Heart left ventricle (tissue), 16 donors: Measurements from ENCODE around the gene SNCG. TPM values are rescaled to one million over a fixed set of nuclear protein-coding genes. Genes with fewer than 3 reads are reported as not detected.
"Not testable (repeated sequence)": the region's sequence is repeated elsewhere in the genome, so short reads cannot be mapped to it uniquely, and the experiment has no call there.

Experiments used
- ATAC-seq, 4 donors: fragments of 200-7000 bp; cut with Tn5 transposase; one replicate each; pipeline ENCODE4 v1.9.1; 2020 to 2022; ENCODE audit warnings: moderate library complexity in 4 of 4, mild to moderate bottlenecking in 3 of 4, moderate number of reproducible peaks in 1 of 4
- DNase-seq, 5 donors: peaks; one replicate each; pipeline ENCODE4 v3.0.0-alpha.2; 2020
- H3K27ac ChIP-seq, 12 donors: fragments of 200-600 bp; sonication (generic) in 4 of 12; one replicate each; pipeline versions ENCODE4 v1.5.0 to v1.8.0; 2016 to 2022; ENCODE audit warnings: mild to moderate bottlenecking in 2 of 12
- H3K27me3 ChIP-seq, 9 donors: fragments of 200-600 bp; sonication (generic) in 2 of 9; one replicate each; pipeline versions ENCODE4 v1.5.1 to v1.8.0; 2016 to 2022; ENCODE audit warnings: mild to moderate bottlenecking in 3 of 9
- H3K36me3 ChIP-seq, 9 donors: fragments of 200-600 bp; sonication (generic) in 2 of 9; one replicate each; pipeline versions ENCODE4 v1.5.0 to v1.8.0; 2018 to 2022; ENCODE audit warnings: mild to moderate bottlenecking in 2 of 9
- H3K4me1 ChIP-seq, 12 donors: fragments of 200-600 bp; sonication (generic) in 4 of 12; one replicate each; pipeline versions ENCODE4 v1.5.0 to v1.8.0; 2016 to 2022; ENCODE audit warnings: mild to moderate bottlenecking in 3 of 12
- H3K4me3 ChIP-seq, 12 donors: fragments of 200-600 bp; sonication (generic) in 4 of 12; one replicate each; pipeline versions ENCODE4 v1.5.0 to v1.8.0; 2017 to 2022; ENCODE audit warnings: mild to moderate bottlenecking in 9 of 12, moderate library complexity in 4 of 12
- H3K9me3 ChIP-seq, 12 donors: fragments of 200-600 bp; sonication (generic) in 4 of 12; one replicate each; pipeline versions ENCODE4 v1.5.0 to v1.8.0; 2016 to 2022; ENCODE audit warnings: mild to moderate bottlenecking in 1 of 12
- CTCF ChIP-seq, 12 donors: fragments of 200-600 bp; sonication (generic) in 4 of 12; IDR thresholded peaks; one replicate each; pipeline versions ENCODE4 v1.5.0 to v1.8.0; 2018 to 2022; ENCODE audit warnings: antibody characterized with exemption in 12 of 12, mild to moderate bottlenecking in 5 of 12
- POLR2A ChIP-seq, 2 donors: fragments of 450-650 bp; IDR thresholded peaks; one replicate each; pipeline ENCODE4 v1.6.1; 2017; ENCODE audit warnings: antibody characterized with exemption in 2 of 2, mild to moderate bottlenecking in 2 of 2, moderate library complexity in 2 of 2
- WGBS, 4 donors: extraction: QIAGEN DNeasy Blood & Tissue Kit in 2 of 4; methylation state at CpG; one replicate each; pipeline versions ENCODE4 v1.1.5 to v1.1.7; 2013 to 2018; 5-methylcytosine and 5-hydroxymethylcytosine counted together
- intact Hi-C, 10 donors: fragments of 100-400 bp; cut with DNase I; formaldehyde crosslinking; loops; one replicate each; pipeline versions ENCODE4 v1.11.1 to v1.14.2; 2022
- polyA plus RNA-seq, 2 donors: library from polyadenylated mRNA; stranded (reverse); fragments of 200-250 nt; gene quantifications; one replicate each; pipeline ENCODE4 v1.2.3, GENCODE V29; 2013
- total RNA-seq, 9 donors: library from RNA; depleted of rRNA in 2 of 9; stranded (reverse); fragments of >200 nt in 2 of 9; fragmentation: NEBNext Ultra II Directional in 3 of 9; extraction: Animal tissue kit (Norgen Biotek cat#: 25700) in 3 of 9; gene quantifications; one replicate each; pipeline versions ENCODE4 v1.1.0 to v1.2.4, GENCODE V29; 2016 to 2023
- donor health status: ischemic (EF 13 %, LVEDD 7.1; RV severe dilation, severe dysfunction).
- donor health status: healthy with polysubstance abuse.
- donor health status: DM: no; HTN: yes; CAD: no.
- donor health status: DM: no; HTN: no; CAD: no.
- donor health status: ischemic (EF 25% LVEDD 6.9; RV normal size, moderate dysfunction).
- donor health status: ischemic (EF 25% LVEDD 5.7; RV mildly dilated, moderate dysfunction).
- donor health status: healthy.
- donor health status: DM: yes; HTN: yes; CAD: no.
- donor health status: ischemic (EF 35%, LVEDD 5.7; RV mildly dilated, moderate dysfunction).
- donor health status: nonischemic (EF 11% LVEDD 7.7; RV severe dilation, severe dysfunction).
- donor health status: DM: yes; HTN: yes; CAD: no.
- donor health status: PGD.
- donor health status: ischemic (EF 29% LVEDD 5.4; RV normal size, mild dysfunction).
- donor health status: nonischemic (EF 23%, LVEDD 6.1; RV moderate dilation, normal function).

The SNCG gene
- total and polyA plus RNA-seq, 11 donors: 8.2 to 44.7 (median 18.5) TPM

- 73 to 89% (median 77%) methylated on average over 8 to 13 of the region's 13 CpGs for WGBS, 4 donors
- intact Hi-C loops: loop anchor here in 2 of 10 donors (5.0 kb wide), 1 partner anchor 35 kb away; no protein-coding TSS in a partner anchor
- TF ChIP-seq CTCF (IDR thresholded peaks at IDR 0.05): no peak
- no peak for TF ChIP-seq POLR2A (IDR thresholded peaks at IDR 0.05)
- Histone ChIP-seq H3K4me1 (peaks cover 0 to 21% (median 0%) of the 10 kb centered on the region in 12 donors), H3K27ac (no peak overlapping the region), H3K27me3 (no peaks in the 10 kb centered on the region), H3K9me3 (no peaks in the 10 kb centered on the region), H3K36me3 (peaks cover 0 to 84% (median 37%) of the 10 kb centered on the region in 9 donors), H3K4me3 (no peak overlapping the region)
- DNase-seq (no peak), ATAC-seq (no peak)
These were observed 21.5 kb upstream of the SNCG start for GRCh38 chr10:86936661-86937501.

GRCh38 chr10:86937502-86938154 lies 20.8 kb upstream of the SNCG start:
- H3K4me1 ChIP-seq: peaks cover 0 to 26% (median 2%) of the 10 kb centered on the region in 12 donors
- no peak for TF ChIP-seq POLR2A (IDR thresholded peaks at IDR 0.05)
- TF ChIP-seq CTCF (IDR thresholded peaks at IDR 0.05): no peak
- no peak overlapping the region for H3K4me3 ChIP-seq
- H3K27ac ChIP-seq: peak overlapping the region in 1 of 12 donors; percentile 12
- H3K36me3 ChIP-seq: peaks cover 0 to 82% (median 37%) of the 10 kb centered on the region in 9 donors
- no peaks in the 10 kb centered on the region for H3K27me3 ChIP-seq
- H3K9me3 ChIP-seq: no peaks in the 10 kb centered on the region
- no peak for DNase-seq
- 63 to 79% (median 72%) methylated on average over 6 of the region's 6 CpGs for WGBS, 4 donors
- no peak for ATAC-seq
- intact Hi-C loops: loop anchor here in 4 of 10 donors (2.0 to 5.0 kb wide), 3 partner anchors 23 to 35 kb away; no protein-coding TSS in a partner anchor

- 71 to 85% (median 79%) methylated on average over 2 of the region's 2 CpGs for WGBS, 4 donors
- Histone ChIP-seq H3K9me3 (no peaks in the 10 kb centered on the region), H3K4me3 (no peak overlapping the region), H3K4me1 (peaks cover 0 to 29% (median 4%) of the 10 kb centered on the region in 12 donors), H3K27ac (peak overlapping the region in 1 of 12 donors; percentile 12), H3K27me3 (peaks cover 0 to 5% (median 0%) of the 10 kb centered on the region in 9 donors), H3K36me3 (peaks cover 0 to 78% (median 42%) of the 10 kb centered on the region in 9 donors)
- TF ChIP-seq CTCF (IDR thresholded peaks at IDR 0.05) (no peak), POLR2A (IDR thresholded peaks at IDR 0.05) (no peak)
- intact Hi-C loops: loop anchor here in 4 of 10 donors (2.0 to 5.0 kb wide), 3 partner anchors 23 to 34 kb away; no protein-coding TSS in a partner anchor
- DNase-seq (no peak), ATAC-seq (no peak)
These were observed 20.1 kb upstream of the SNCG start for GRCh38 chr10:86938260-86938659.

GRCh38 chr10:86940076-86940475 lies 18.3 kb upstream of the SNCG start:
- peaks cover 0 to 81% (median 42%) of the 10 kb centered on the region in 9 donors for H3K36me3 ChIP-seq
- intact Hi-C loops: loop anchor here in 1 of 10 donors (2.0 kb wide), 1 partner anchor 21 kb away; no protein-coding TSS in a partner anchor

More at GRCh38 chr10:86940076-86940475, 18.3 kb upstream of the SNCG start:
- DNase-seq, H3K27me3 ChIP-seq, H3K9me3 ChIP-seq, ATAC-seq, H3K27ac ChIP-seq, H3K4me3 ChIP-seq: not testable (repeated sequence)
- H3K4me1 ChIP-seq: peaks cover 0 to 34% (median 8%) of the 10 kb centered on the region in 12 donors
- whole genome bisulfite sequencing, 4 donors: 87 to 90% (median 88%) methylated on average over 16 of the region's 16 CpGs
